NCI-H1417 treated with DMSO at 0.1 percent for 48 hours (cell line): ENCODE measurements around the gene CRTC2.

Experiments
- DNase-seq: peaks from one replicate; lab custom pipeline; 2025; lab: John Stamatoyannopoulos, UW

The CRTC2 gene

DNA sequence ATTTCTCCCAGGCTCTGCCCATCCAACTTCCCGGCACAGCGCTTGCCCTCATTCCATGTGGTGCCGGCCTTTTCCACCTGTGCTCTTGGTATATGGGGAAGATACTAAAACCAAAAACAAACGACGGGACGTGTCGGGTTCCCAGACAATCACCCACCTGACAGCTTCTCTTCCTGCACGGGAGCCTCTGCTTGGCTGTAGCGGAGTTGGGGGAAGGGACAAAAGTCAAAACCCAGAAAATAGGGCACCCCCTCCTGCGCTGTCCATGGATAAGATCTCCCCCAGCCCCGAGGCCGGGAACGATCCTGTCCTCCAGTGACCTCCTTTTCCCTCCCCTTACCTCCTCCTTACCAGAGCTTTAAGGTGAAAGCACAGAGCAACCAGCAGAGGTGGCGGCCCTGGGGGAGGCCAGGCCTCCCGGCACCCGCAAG lies 18.4 kb upstream of the CRTC2 start:
- no peak for DNase-seq

DNA sequence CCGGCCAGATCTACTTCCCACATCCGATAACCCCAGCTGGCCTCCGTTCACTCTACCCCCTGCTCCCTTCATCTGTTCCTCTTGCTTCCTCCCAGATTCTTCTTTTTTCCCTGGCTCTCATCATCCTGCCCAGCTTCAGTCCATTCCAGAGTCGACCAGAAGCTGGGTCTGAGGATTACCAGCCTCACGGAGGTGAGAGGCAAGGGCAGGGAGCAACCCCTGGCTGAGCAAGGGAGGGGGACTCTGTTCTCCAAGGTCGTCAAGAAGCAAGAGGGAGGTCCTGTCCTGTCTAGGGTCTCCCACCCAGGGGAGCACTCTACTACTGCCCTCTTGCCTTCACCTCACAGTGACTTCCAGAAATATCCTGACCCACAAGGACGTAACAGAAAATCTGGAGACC lies 15.1 kb upstream of the CRTC2 start:
- no peak for DNase-seq

DNA sequence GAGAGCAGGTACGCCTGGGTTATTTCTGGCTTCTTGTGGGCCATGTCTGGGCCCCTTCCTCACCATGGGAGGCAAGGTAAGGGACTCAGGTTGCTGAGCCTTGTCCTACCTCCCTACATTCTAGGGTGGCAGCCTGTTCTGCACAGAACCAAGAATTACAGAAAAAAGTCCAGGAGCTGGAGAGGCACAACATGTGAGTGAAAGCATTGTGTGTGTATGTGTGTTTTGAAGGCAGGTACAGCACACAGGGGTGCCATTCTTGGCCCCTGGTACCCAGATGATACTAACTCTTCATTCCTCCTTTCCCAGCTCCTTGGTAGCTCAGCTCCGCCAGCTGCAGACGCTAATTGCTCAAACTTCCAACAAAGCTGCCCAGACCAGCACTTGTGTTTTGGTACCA lies 14.7 kb upstream of the CRTC2 start:
- no peak for DNase-seq

GRCh38 chr1:153970346-153970745 lies 11.9 kb upstream of the CRTC2 start:
- DNase-seq: no peak

- DNase-seq: no peak
Measured at GRCh38 chr1:153968972-153969371, 10.6 kb upstream of the CRTC2 start.

- no peak for DNase-seq
Measured at GRCh38 chr1:153968408-153968807, 10.0 kb upstream of the CRTC2 start.

DNA sequence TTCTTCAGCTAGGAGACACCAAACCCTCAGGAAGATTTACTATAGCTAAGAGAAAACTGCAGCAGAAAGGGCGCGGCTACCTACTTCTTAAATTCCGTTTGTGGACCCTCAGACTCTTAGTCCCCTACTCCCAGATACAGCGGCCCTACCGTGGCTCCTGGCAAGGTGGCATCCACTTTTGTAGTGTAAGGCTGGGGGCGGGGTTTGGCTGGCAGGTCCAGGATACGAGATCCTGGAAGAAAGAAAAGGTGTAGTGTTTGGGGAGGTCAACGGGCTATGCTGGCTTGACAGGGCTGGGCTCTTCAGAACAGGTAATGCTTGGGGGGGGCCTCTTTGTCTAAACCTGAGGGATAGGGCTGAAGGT lies 9.6 kb upstream of the CRTC2 start:
- DNase-seq: no peak

- DNase-seq: peak; percentile 88
Measured at GRCh38 chr1:153967107-153967999, 8.9 kb upstream of the CRTC2 start, which contains the start of gene CREB3L4. Gene CREB3L4, plus strand, starts transcription at chr1:153967902. Its CDS starts 624 bp downstream, at chr1:153968526.

DNA sequence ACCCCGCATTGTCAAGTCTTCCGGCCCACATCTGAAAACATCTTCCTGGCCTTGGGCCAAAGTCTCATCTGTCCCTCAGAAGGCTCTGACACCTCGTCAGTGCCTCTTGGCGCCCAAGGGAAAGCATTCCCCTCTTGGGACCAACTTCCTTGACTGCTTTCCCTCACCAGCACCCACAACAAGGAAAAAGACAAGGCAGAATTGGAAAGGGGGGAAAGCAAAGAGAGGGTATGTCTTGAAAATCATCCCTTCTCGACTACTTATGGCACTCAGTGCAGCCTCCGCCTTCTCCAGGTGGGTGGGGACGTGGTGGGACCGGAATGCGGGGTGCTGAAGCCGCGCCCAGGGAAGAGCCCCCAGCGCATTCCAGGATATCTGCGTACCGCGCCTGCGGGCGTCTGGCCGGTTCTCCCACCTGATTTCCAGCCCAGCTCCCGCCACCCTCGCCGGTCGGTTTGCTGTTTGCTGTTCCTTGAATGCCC lies 5.5 kb upstream of the CRTC2 start:
- DNase-seq: no peak

GRCh38 chr1:153963030-153963849 lies 4.8 kb upstream of the CRTC2 start, which contains the start of gene SLC39A1:
Gene SLC39A1, minus strand, starts transcription at chr1:153963537. Its CDS starts 822 bp downstream, at chr1:153962715.
- peak; percentile 87 for DNase-seq

GRCh38 chr1:153962088-153963029 lies 3.9 kb upstream of the CRTC2 start:
- no peak for DNase-seq

DNA sequence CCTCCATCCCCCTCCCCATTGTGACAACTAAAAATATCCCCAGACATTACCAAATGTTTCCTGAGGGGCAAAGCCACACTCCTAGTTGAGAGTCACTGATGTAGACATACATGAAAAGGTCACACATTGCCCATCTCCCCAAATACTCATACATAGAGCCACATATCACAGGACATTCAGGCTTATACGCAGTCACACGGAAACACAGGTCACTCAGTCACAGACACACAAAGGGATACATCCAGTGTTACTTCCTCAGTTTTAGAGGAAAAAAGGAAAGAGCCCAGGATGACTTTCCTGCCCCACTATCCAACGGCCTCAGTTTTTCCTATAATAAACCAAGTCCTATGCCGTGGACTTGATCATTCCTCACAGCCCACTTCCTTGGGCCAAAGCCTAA lies 3.0 kb upstream of the CRTC2 start:
- no peak for DNase-seq

DNA sequence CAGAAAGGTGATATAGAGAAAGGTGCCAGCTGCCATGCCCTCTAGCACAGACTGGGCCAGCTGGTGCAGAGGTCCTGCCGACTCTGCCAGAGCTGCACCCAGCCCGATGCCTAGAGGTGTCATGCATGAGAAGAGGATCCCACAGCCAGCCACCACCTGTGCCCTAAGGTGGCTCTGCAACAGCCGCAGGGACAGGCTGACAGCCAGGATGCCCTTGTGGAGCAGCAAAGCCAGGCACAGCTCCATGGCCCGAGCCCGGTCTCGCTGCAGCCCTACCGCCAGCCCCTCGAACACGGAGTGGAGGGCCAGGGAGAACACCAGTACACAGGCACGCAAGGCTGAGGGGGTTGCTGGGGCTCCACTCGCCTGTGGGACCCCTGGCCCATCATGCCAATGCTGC lies 1.8 kb upstream of the CRTC2 start:
- no peak for DNase-seq

- no peak for DNase-seq
Measured at GRCh38 chr1:153959454-153959853, 1.0 kb upstream of the CRTC2 start.

- no peak for DNase-seq
Measured at GRCh38 chr1:153958961-153959260, 499 bp upstream of the CRTC2 start.

GRCh38 chr1:153957744-153958110 lies 685 bp downstream of the CRTC2 start:
- DNase-seq: no peak

- DNase-seq: no peak
Measured at GRCh38 chr1:153956997-153957715, 1.3 kb downstream of the CRTC2 start.

GRCh38 chr1:153954826-153955225 lies 3.6 kb downstream of the CRTC2 start:
- no peak for DNase-seq

DNA sequence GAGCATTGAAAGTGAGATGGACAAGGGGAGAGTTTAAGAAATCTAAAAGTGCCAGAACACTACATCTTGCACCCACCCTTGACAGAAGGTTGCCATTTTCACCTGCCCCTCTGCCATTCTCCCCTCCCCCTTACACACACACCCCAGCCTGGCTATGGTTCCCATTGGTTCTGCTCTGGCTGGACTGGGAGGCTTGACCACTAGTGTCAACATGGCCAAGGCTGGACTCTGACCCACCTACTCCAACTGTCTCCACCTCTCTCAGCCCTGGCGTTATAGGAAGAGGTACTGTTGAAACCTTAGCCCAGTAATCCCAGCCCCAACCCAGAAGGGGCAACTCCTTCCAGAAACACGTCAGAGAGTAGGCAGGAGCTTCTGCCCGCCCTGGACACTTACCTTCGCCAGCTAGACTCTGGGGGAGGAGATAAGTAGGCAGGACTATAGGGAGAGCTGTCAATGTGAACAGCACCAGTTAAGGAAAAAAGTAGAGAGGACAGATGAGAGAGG lies 4.5 kb downstream of the CRTC2 start:
- DNase-seq: no peak

DNA sequence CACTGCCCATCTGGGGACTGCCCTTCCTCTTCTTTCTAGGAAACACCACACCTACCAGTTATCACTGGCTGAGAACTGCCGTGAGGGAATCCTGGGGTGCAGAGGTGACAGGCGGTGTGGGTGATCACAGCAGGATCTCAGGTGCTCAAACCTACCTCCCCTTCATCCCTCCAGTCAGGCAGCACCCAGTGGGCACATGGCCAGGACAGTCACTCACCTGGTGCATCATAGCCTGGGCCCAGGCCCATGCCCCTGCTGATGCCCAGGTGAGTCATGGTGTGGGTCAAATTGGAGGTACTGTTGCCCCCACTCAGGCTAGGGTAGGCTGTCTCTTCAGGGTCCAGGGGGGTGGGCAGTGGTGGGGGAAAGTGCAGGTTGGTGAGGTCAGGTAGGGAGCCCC lies 6.6 kb downstream of the CRTC2 start:
- DNase-seq: no peak

- no peak for DNase-seq
Measured at GRCh38 chr1:153951183-153951582, 7.2 kb downstream of the CRTC2 start.
